Endothelial cell of umbilical vein (primary cell): ENCODE measurements around the gene ATL1. TPM values are rescaled to one million over a fixed set of nuclear protein-coding genes. Genes with fewer than 3 reads are reported as not detected.
A peak's percentile ranks its signal among the peaks of the same experiment; 100 is the strongest.

Experiments used
- BruUV-seq: library from RNA; stranded (reverse); fragments of 400-500 nt; replicated peaks from 2 replicates; lab custom pipeline; 2021; lab: Mats Ljungman, UMichigan
- CTCF ChIA-PET: fragments of 300-600, 350-600 bp; sonication (Branson Sonifier 250); formaldehyde crosslinking; loops from one replicate; lab custom pipeline; 2021; ENCODE audit warnings: antibody characterized with exemption, inconsistent platforms; lab: Charles Lee
- POLR2A ChIA-PET: fragments of 300-600, 350-600 bp; sonication (Branson Sonifier 250); formaldehyde crosslinking; loops from one replicate; lab custom pipeline; 2021; ENCODE audit warnings: antibody characterized with exemption, inconsistent platforms; lab: Charles Lee
- DNase-seq: peaks from one replicate; pipeline ENCODE4 v3.0.0-alpha.2; 2011; ENCODE audit warnings: low read depth, low spot score
- FAIRE-seq: peaks from 2 replicates; lab custom pipeline; 2011; peaks lifted over from hg19 to GRCh38; lab: Jason Lieb, UNC
- H2AFZ ChIP-seq: 2 replicates; pipeline ENCODE4 v1.6.0; 2012; ENCODE audit warnings: low read depth, low read length, control low read depth, inconsistent platforms
- H3K27ac ChIP-seq: 2 replicates; pipeline ENCODE4 v1.5.1; 2011; ENCODE audit warnings: low read depth, mild to moderate bottlenecking, control low read depth, low read length, moderate library complexity; ENCODE audit not compliant: insufficient read depth
- H3K27me3 ChIP-seq, 2 experiments: 2 replicates each; pipeline versions ENCODE4 v1.6.0 to v1.6.1; 2011; ENCODE audit warnings: low read length in 2 of 2, mixed read lengths in 1 of 2; ENCODE audit not compliant: control insufficient read depth in 2 of 2, insufficient read depth in 2 of 2
- H3K36me3 ChIP-seq, 2 experiments: 2 replicates in 1 of 2; 3 replicates in 1 of 2; pipeline ENCODE4 v1.5.1; 2011; ENCODE audit warnings: low read length in 2 of 2, mild to moderate bottlenecking in 1 of 2, moderate library complexity in 1 of 2; ENCODE audit not compliant: control insufficient read depth in 2 of 2, insufficient read depth in 2 of 2; ENCODE audit errors: extremely low read depth in 1 of 2
- H3K4me1 ChIP-seq: 3 replicates; pipeline ENCODE4 v1.5.1; 2011; ENCODE audit warnings: mild to moderate bottlenecking, low read length; ENCODE audit not compliant: control insufficient read depth, insufficient read depth; ENCODE audit errors: extremely low read depth
- H3K4me2 ChIP-seq: 2 replicates; pipeline ENCODE4 v1.6.1; 2011; ENCODE audit warnings: low read length, control low read depth, mixed read lengths; ENCODE audit not compliant: insufficient read depth
- H3K4me3 ChIP-seq, 3 experiments: fragments of 200-600 bp in 1 of 3; sonication (generic), shearing (Covaris generic) in 1 of 3; replicated peaks in 1 of 3; 2 replicates each; pipeline ENCODE4 v1.5.1; 2011 to 2016; ENCODE audit warnings: control low read depth in 3 of 3, low read length in 3 of 3, mild to moderate bottlenecking in 2 of 3, inconsistent platforms in 1 of 3, low read depth in 1 of 3, moderate library complexity in 1 of 3; ENCODE audit not compliant: insufficient read depth in 1 of 3
- H3K79me2 ChIP-seq: 2 replicates; pipeline ENCODE4 v1.6.0; 2012; ENCODE audit warnings: low read length, inconsistent platforms; ENCODE audit not compliant: control insufficient read depth, insufficient read depth
- H3K9ac ChIP-seq: replicated peaks from 2 replicates; pipeline ENCODE3; 2011; ENCODE audit warnings: low read length, control low read depth; ENCODE audit not compliant: insufficient read depth; ENCODE audit errors: extremely low read depth
- H3K9me1 ChIP-seq: replicated peaks from 3 replicates; pipeline ENCODE4 v1.6.0; 2011; ENCODE audit warnings: mild to moderate bottlenecking, low read length; ENCODE audit not compliant: control insufficient read depth, insufficient read depth; ENCODE audit errors: extremely low read depth
- H3K9me3 ChIP-seq: replicated peaks from 2 replicates; pipeline ENCODE4 v1.5.1; 2012; ENCODE audit warnings: low read length, inconsistent platforms; ENCODE audit not compliant: control insufficient read depth, insufficient read depth
- H4K20me1 ChIP-seq: replicated peaks from 2 replicates; pipeline ENCODE3; 2011; ENCODE audit warnings: mild to moderate bottlenecking, low read length; ENCODE audit not compliant: control insufficient read depth, insufficient read depth; ENCODE audit errors: extremely low read depth
- CTCF ChIP-seq, 2 donors: IDR thresholded peaks; 1 replicate in 1 of 2; 2 replicates in 1 of 2; pipeline ENCODE4 v1.5.1; 2011; ENCODE audit warnings: low read length in 2 of 2, mild to moderate bottlenecking in 2 of 2, moderate library complexity in 2 of 2, control low read depth in 1 of 2, inconsistent platforms in 1 of 2, low read depth in 1 of 2; ENCODE audit not compliant: insufficient read depth in 1 of 2; ENCODE audit errors: extremely low read depth in 1 of 2
- EZH2 ChIP-seq: IDR thresholded peaks from 2 replicates; pipeline ENCODE4 v1.6.1; 2012; ENCODE audit warnings: borderline replicate concordance, low read depth, mild to moderate bottlenecking, moderate library complexity, low read length, inconsistent platforms; ENCODE audit not compliant: severe bottlenecking
- FOS ChIP-seq: IDR thresholded peaks from 2 replicates; pipeline ENCODE4 v1.6.1; 2011; ENCODE audit warnings: mild to moderate bottlenecking, low read length, moderate library complexity, borderline replicate concordance; ENCODE audit not compliant: insufficient read depth
- GATA2 ChIP-seq: IDR thresholded peaks from 2 replicates; pipeline ENCODE4 v1.7.0; 2011; ENCODE audit warnings: low read depth, mild to moderate bottlenecking, moderate library complexity, mixed read lengths, low read length; ENCODE audit not compliant: insufficient read length, insufficient read depth
- JUN ChIP-seq: IDR thresholded peaks from 2 replicates; pipeline ENCODE4 v1.6.1; 2011; ENCODE audit warnings: borderline replicate concordance, low read depth; ENCODE audit not compliant: insufficient read length, insufficient read depth
- MAX ChIP-seq: IDR thresholded peaks from 2 replicates; pipeline ENCODE4 v1.6.1; 2011; ENCODE audit not compliant: insufficient read depth, insufficient read length
- MYC ChIP-seq: IDR thresholded peaks from one replicate; pipeline ENCODE4 v1.6.1; 2011; ENCODE audit warnings: mild to moderate bottlenecking, low read depth, low read length
- POLR2A ChIP-seq: IDR thresholded peaks from 2 replicates; pipeline ENCODE4 v1.6.1; 2012; ENCODE audit warnings: low read depth, mild to moderate bottlenecking, control low read depth, low read length
- POLR2AphosphoS5 ChIP-seq: IDR thresholded peaks from 2 replicates; pipeline ENCODE4 v1.6.1; 2012; ENCODE audit warnings: low read depth, mild to moderate bottlenecking, control low read depth, low read length, moderate library complexity; ENCODE audit not compliant: insufficient read depth
- dilution Hi-C: fragments of 300-500 bp; cut with MboI; formaldehyde crosslinking; loops from one replicate; pipeline ENCODE4 v1.15.0; 2019; ENCODE audit warnings: low sequenced_read_pairs; ENCODE audit not compliant: extremely low pct_ligation_motif_present
- intact Hi-C: fragments of 100-400 bp; cut with micrococcal nuclease; formaldehyde crosslinking; loops from one replicate; pipeline ENCODE4 v1.10.0; 2022
- polyA plus RNA-seq, 4 experiments: library from polyadenylated mRNA; depleted of rRNA in 3 of 4; stranded (reverse) in 3 of 4; unstranded in 1 of 4; fragments of >200 nt; gene quantifications; 2 replicates each; pipeline versions ENCODE4 v1.2.1 to v1.2.3, GENCODE V29; 2011 to 2012; ENCODE audit warnings: missing spikeins in 1 of 4
- total RNA-seq: library from RNA; stranded (reverse); gene quantifications from 2 replicates; pipeline ENCODE4 v1.2.3, GENCODE V29; 2021

The ATL1 gene
- total and polyA plus RNA-seq, 2 donors (not counting 3 experiments of a cell fraction or from before 2014, with no cell fraction given), result 1.1 to 5.1 TPM

GRCh38 chr14:50615056-50615455 lies 55.1 kb downstream of the ATL1 start:
- ChIA-PET CTCF (interaction anchor here (0.9 to 3.6 kb wide), 7 partner anchors 9 to 99 kb away, joined by 3 to 19 read pairs (median 3); no protein-coding TSS in a partner anchor), POLR2A (no interaction called here)
- DNase-seq (no peak), FAIRE-seq (no peak)
- no peaks in the 10 kb centered on the region for H3K79me2 ChIP-seq
- H3K4me2 ChIP-seq, result no peak overlapping the region
- no peak overlapping the region for H3K9ac ChIP-seq
- intact Hi-C loops (loop anchor here (5.0 kb wide), 1 partner anchor 52 kb away; the partner anchor contains the start of gene SAV1), dilution Hi-C loops (no loop called here)
- H4K20me1 ChIP-seq, result no peaks in the 10 kb centered on the region
- peak overlapping the region; percentile 29 for H2AFZ ChIP-seq
- no TSS peak for BruUV-seq
- no peaks in the 10 kb centered on the region for H3K27me3 ChIP-seq
- H3K4me3 ChIP-seq, result no peak overlapping the region
- TF ChIP-seq EZH2 (no peak), CTCF (IDR thresholded peaks at IDR 0.05; ENCODE audit: extremely low read depth in 1 of 2, insufficient read depth in 1 of 2, low read depth in 1 of 2, low read length in 2 of 2) (no peak), FOS (no peak)
- no peaks in the 10 kb centered on the region for H3K9me1 ChIP-seq
- no peaks in the 10 kb centered on the region for H3K36me3 ChIP-seq
- H3K4me1 ChIP-seq, result no peaks in the 10 kb centered on the region
- no peaks in the 10 kb centered on the region for H3K9me3 ChIP-seq
- H3K27ac ChIP-seq, result no peak overlapping the region

- Histone ChIP-seq H3K9ac (no peak overlapping the region), H3K79me2 (no peaks in the 10 kb centered on the region), H3K27me3 (no peaks in the 10 kb centered on the region), H3K4me1 (peaks cover 5% of the 10 kb centered on the region), H2AFZ (no peak overlapping the region), H3K4me2 (no peak overlapping the region), H3K27ac (no peak overlapping the region), H3K9me1 (no peaks in the 10 kb centered on the region), H3K4me3 (no peak overlapping the region), H4K20me1 (no peaks in the 10 kb centered on the region), H3K36me3 (no peaks in the 10 kb centered on the region), H3K9me3 (no peaks in the 10 kb centered on the region)
- no TSS peak for BruUV-seq
- intact Hi-C loops (loop anchor here (5.0 kb wide), 1 partner anchor 52 kb away; the partner anchor contains the start of gene SAV1), dilution Hi-C loops (no loop called here)
- no peak for TF ChIP-seq MAX
- TF ChIP-seq POLR2A, result no peak
- no peak for TF ChIP-seq FOS
- TF ChIP-seq CTCF (IDR thresholded peaks at IDR 0.05; ENCODE audit: extremely low read depth in 1 of 2, insufficient read depth in 1 of 2, low read depth in 1 of 2, low read length in 2 of 2), result no peak
- no peak for TF ChIP-seq GATA2
- no peak for TF ChIP-seq EZH2
- no peak for TF ChIP-seq POLR2AphosphoS5
- no peak for TF ChIP-seq JUN
- no peak for TF ChIP-seq MYC
- DNase-seq (no peak), FAIRE-seq (no peak)
- ChIA-PET POLR2A (interaction anchor here (0.7 kb wide), 1 partner anchor 16 kb away, joined by 4 read pairs; no protein-coding TSS in a partner anchor), CTCF (interaction anchor here (0.9 to 3.6 kb wide), 8 partner anchors 10 to 245 kb away, joined by 3 to 19 read pairs (median 3); no protein-coding TSS in a partner anchor)
Measured at GRCh38 chr14:50615552-50615951, 55.6 kb downstream of the ATL1 start.
